GM23338 (cell line): ENCODE measurements around the gene STXBP3. TPM values are rescaled to one million over a fixed set of nuclear protein-coding genes. Genes with fewer than 3 reads are reported as not detected.

Source experiments
- ATAC-seq: fragments of 200-7000 bp; cut with Tn5 transposase; 3 replicates; pipeline ENCODE4 v1.9.1; 2020
- DNase-seq: peaks from one replicate; pipeline ENCODE4 v3.0.0-alpha.2; 2015; ENCODE audit warnings: low spot score
- H2AFZ ChIP-seq: fragments of 200-600 bp; sonication (generic); 2 replicates; pipeline ENCODE4 v1.8.0; 2016; ENCODE audit warnings: antibody characterized with exemption, mild to moderate bottlenecking, moderate library complexity
- H3F3A ChIP-seq: fragments of 200-600 bp; sonication (generic); replicated peaks from 2 replicates; pipeline ENCODE4 v1.8.0; 2017; ENCODE audit warnings: antibody characterized with exemption, mixed run types, low read depth
- H3K27ac ChIP-seq: fragments of 200-600 bp; sonication (generic); 2 replicates; pipeline ENCODE4 v1.6.1; 2016; ENCODE audit warnings: low read depth
- H3K27me3 ChIP-seq: fragments of 200-600 bp; sonication (generic); 2 replicates; pipeline ENCODE4 v1.8.0; 2016; ENCODE audit warnings: mild to moderate bottlenecking, mixed run types, moderate library complexity; ENCODE audit not compliant: insufficient read depth
- H3K36me3 ChIP-seq: fragments of 200-600 bp; sonication (generic); 2 replicates; pipeline ENCODE4 v1.8.0; 2016; ENCODE audit warnings: mild to moderate bottlenecking; ENCODE audit not compliant: insufficient read depth
- H3K4me1 ChIP-seq: fragments of 200-600 bp; sonication (generic); 2 replicates; pipeline ENCODE4 v1.8.0; 2016; ENCODE audit warnings: mild to moderate bottlenecking, moderate library complexity; ENCODE audit not compliant: insufficient read depth
- H3K4me2 ChIP-seq: fragments of 200-600 bp; sonication (generic); 2 replicates; pipeline ENCODE4 v1.7.1; 2017; ENCODE audit warnings: mixed run types
- H3K4me3 ChIP-seq: fragments of 200-600 bp; sonication (generic); 2 replicates; pipeline ENCODE4 v1.6.1; 2016; ENCODE audit warnings: mixed run types
- H3K79me2 ChIP-seq: fragments of 200-600 bp; sonication (generic); replicated peaks from 2 replicates; pipeline ENCODE4 v1.8.0; 2017; ENCODE audit warnings: mild to moderate bottlenecking; ENCODE audit not compliant: insufficient read depth
- H3K9me2 ChIP-seq: fragments of 200-600 bp; sonication (generic); 2 replicates; pipeline ENCODE4 v1.8.0; 2017; ENCODE audit not compliant: insufficient read depth
- H4K20me1 ChIP-seq: fragments of 200-600 bp; sonication (generic); replicated peaks from 2 replicates; pipeline ENCODE4 v1.8.0; 2017; ENCODE audit warnings: mild to moderate bottlenecking; ENCODE audit not compliant: insufficient read depth
- H3K27ac Mint-ChIP-seq: 2 replicates; pipeline ENCODE4 v1.8.0; 2020; ENCODE audit warnings: inconsistent platforms, mild to moderate bottlenecking, moderate library complexity, mixed read lengths
- H3K27me3 Mint-ChIP-seq: 3 replicates; pipeline ENCODE4 v1.8.0; 2022; ENCODE audit warnings: low read depth, mild to moderate bottlenecking, moderate library complexity, mixed read lengths, inconsistent platforms; ENCODE audit not compliant: insufficient read depth, poor library complexity
- H3K36me3 Mint-ChIP-seq: 3 replicates; pipeline ENCODE4 v1.8.0; 2021; ENCODE audit warnings: low read depth, mild to moderate bottlenecking, inconsistent platforms, moderate library complexity, mixed read lengths
- H3K4me1 Mint-ChIP-seq: 3 replicates; pipeline ENCODE4 v1.8.0; 2020; ENCODE audit warnings: mild to moderate bottlenecking, inconsistent platforms, mixed read lengths
- H3K4me3 Mint-ChIP-seq: 3 replicates; pipeline ENCODE4 v1.8.0; 2021; ENCODE audit warnings: moderate library complexity, mild to moderate bottlenecking, inconsistent platforms, mixed read lengths
- H3K9me3 Mint-ChIP-seq: 3 replicates; pipeline ENCODE4 v1.8.0; 2020; ENCODE audit warnings: moderate library complexity, mild to moderate bottlenecking, inconsistent platforms, mixed read lengths
- CREB1 ChIP-seq: fragments of 250-450 bp; sonication (Bioruptor Pico); IDR thresholded peaks from 2 replicates; pipeline ENCODE4 v1.5.0; 2020; ENCODE audit warnings: low read depth, mild to moderate bottlenecking, moderate library complexity
- EZH2 ChIP-seq: fragments of 200-600 bp; sonication (generic); IDR thresholded peaks from one replicate; pipeline ENCODE4 v1.8.0; 2017; ENCODE audit warnings: antibody characterized with exemption, mild to moderate bottlenecking, low read depth; ENCODE audit not compliant: unreplicated experiment
- EZH2phosphoT487 ChIP-seq: fragments of 200-600 bp; sonication (generic); IDR thresholded peaks from one replicate; pipeline ENCODE4 v1.8.1; 2018; ENCODE audit warnings: antibody characterized with exemption; ENCODE audit not compliant: unreplicated experiment
- JUNB ChIP-seq: IDR thresholded peaks from one replicate; pipeline ENCODE4 v1.6.1; 2016; ENCODE audit warnings: antibody characterized with exemption; ENCODE audit not compliant: unreplicated experiment
- NANOG ChIP-seq: IDR thresholded peaks from 2 replicates; pipeline ENCODE4 v1.6.1; 2016; ENCODE audit warnings: antibody characterized with exemption, borderline replicate concordance
- STAT1 ChIP-seq: IDR thresholded peaks from one replicate; pipeline ENCODE4 v1.6.1; 2016; ENCODE audit warnings: antibody characterized with exemption; ENCODE audit not compliant: unreplicated experiment
- ZNF114 ChIP-seq: fragments of 250-450 bp; sonication (Bioruptor Pico); IDR thresholded peaks from 2 replicates; pipeline ENCODE4 v1.5.0; 2020; ENCODE audit warnings: mild to moderate bottlenecking, moderate library complexity
- ZNF331 ChIP-seq: fragments of 250-450 bp; sonication (Bioruptor Pico); IDR thresholded peaks from 2 replicates; pipeline ENCODE4 v1.5.0; 2020; ENCODE audit warnings: low read depth, mild to moderate bottlenecking, moderate library complexity
- polyA plus RNA-seq: library from polyadenylated mRNA; unstranded; fragments of >200 nt; fragmentation: Nextera tagmentation; extraction: Ambion mirVana; gene quantifications from 2 replicates; pipeline ENCODE4 v1.2.1, GENCODE V29; 2016
- total RNA-seq: library from RNA; depleted of rRNA; stranded (reverse); fragments of >200 nt; shearing (Covaris generic); gene quantifications from 2 replicates; pipeline ENCODE4 v1.2.3, GENCODE V29; 2014
- TF ChIP-seq, protein P1 (sequence below): fragments of 250-450 bp; sonication (Bioruptor Pico); IDR thresholded peaks from 2 replicates; pipeline ENCODE4 v1.5.0; 2020; ENCODE audit warnings: mild to moderate bottlenecking, moderate library complexity
- TF ChIP-seq, protein P2 (sequence below): IDR thresholded peaks from 2 replicates; pipeline ENCODE4 v1.6.1; 2016; ENCODE audit warnings: antibody characterized with exemption
- TF ChIP-seq, protein P3 (sequence below): IDR thresholded peaks from one replicate; pipeline ENCODE4 v1.6.1; 2018; ENCODE audit warnings: antibody characterized with exemption; ENCODE audit not compliant: unreplicated experiment
- TF ChIP-seq, protein P4 (sequence below), 2 experiments: fragments of 200-600 bp in 1 of 2; sonication (generic) in 1 of 2; conservative IDR thresholded peaks; 2 replicates each; pipeline versions ENCODE4 v1.5.1 to v1.6.1; 2016 to 2017; ENCODE audit warnings: antibody characterized with exemption in 2 of 2, low read depth in 2 of 2, mild to moderate bottlenecking in 2 of 2, moderate library complexity in 1 of 2

STXBP3 gene
- total and polyA plus RNA-seq, 2 experiments from 2014 or later, result 28.5 to 37.4 TPM

DNA sequence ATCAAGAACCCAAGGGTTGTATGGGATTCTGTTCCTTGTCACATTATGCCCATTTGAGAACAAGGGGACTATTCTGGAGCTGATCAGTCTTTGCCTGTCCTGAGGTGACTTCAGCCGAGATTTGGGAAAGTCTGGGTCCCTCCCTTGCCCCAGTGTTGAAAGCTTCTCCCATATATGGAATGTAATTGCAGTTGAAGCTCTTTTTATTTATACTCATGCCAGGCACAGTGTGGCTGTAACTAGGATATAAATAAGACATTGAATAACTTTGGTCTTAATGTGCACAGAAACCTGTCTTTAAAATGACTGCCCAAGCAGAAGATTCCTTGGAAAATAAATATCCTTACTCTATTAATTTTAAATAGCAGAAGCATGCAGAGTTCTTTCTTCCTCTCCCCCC, 95.2 kb downstream of the STXBP3 start (continued):
- TF ChIP-seq, protein P1, sequence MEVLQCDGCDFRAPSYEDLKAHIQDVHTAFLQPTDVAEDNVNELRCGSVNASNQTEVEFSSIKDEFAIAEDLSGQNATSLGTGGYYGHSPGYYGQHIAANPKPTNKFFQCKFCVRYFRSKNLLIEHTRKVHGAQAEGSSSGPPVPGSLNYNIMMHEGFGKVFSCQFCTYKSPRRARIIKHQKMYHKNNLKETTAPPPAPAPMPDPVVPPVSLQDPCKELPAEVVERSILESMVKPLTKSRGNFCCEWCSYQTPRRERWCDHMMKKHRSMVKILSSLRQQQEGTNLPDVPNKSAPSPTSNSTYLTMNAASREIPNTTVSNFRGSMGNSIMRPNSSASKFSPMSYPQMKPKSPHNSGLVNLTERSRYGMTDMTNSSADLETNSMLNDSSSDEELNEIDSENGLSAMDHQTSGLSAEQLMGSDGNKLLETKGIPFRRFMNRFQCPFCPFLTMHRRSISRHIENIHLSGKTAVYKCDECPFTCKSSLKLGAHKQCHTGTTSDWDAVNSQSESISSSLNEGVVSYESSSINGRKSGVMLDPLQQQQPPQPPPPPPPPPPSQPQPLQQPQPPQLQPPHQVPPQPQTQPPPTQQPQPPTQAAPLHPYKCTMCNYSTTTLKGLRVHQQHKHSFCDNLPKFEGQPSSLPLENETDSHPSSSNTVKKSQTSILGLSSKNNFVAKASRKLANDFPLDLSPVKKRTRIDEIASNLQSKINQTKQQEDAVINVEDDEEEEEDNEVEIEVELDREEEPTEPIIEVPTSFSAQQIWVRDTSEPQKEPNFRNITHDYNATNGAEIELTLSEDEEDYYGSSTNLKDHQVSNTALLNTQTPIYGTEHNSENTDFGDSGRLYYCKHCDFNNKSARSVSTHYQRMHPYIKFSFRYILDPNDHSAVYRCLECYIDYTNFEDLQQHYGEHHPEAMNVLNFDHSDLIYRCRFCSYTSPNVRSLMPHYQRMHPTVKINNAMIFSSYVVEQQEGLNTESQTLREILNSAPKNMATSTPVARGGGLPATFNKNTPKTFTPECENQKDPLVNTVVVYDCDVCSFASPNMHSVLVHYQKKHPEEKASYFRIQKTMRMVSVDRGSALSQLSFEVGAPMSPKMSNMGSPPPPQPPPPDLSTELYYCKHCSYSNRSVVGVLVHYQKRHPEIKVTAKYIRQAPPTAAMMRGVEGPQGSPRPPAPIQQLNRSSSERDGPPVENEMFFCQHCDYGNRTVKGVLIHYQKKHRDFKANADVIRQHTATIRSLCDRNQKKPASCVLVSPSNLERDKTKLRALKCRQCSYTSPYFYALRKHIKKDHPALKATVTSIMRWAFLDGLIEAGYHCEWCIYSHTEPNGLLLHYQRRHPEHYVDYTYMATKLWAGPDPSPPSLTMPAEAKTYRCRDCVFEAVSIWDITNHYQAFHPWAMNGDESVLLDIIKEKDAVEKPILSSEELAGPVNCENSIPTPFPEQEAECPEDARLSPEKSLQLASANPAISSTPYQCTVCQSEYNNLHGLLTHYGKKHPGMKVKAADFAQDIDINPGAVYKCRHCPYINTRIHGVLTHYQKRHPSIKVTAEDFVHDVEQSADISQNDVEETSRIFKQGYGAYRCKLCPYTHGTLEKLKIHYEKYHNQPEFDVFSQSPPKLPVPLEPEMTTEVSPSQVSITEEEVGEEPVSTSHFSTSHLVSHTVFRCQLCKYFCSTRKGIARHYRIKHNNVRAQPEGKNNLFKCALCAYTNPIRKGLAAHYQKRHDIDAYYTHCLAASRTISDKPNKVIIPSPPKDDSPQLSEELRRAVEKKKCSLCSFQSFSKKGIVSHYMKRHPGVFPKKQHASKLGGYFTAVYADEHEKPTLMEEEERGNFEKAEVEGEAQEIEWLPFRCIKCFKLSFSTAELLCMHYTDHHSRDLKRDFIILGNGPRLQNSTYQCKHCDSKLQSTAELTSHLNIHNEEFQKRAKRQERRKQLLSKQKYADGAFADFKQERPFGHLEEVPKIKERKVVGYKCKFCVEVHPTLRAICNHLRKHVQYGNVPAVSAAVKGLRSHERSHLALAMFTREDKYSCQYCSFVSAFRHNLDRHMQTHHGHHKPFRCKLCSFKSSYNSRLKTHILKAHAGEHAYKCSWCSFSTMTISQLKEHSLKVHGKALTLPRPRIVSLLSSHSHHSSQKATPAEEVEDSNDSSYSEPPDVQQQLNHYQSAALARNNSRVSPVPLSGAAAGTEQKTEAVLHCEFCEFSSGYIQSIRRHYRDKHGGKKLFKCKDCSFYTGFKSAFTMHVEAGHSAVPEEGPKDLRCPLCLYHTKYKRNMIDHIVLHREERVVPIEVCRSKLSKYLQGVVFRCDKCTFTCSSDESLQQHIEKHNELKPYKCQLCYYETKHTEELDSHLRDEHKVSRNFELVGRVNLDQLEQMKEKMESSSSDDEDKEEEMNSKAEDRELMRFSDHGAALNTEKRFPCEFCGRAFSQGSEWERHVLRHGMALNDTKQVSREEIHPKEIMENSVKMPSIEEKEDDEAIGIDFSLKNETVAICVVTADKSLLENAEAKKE (CRISPR knock-in tag), result no peak
- TF ChIP-seq ZNF331 (CRISPR knock-in tag) (no peak), CREB1 (CRISPR knock-in tag) (no peak), ZNF114 (no peak)

DNA sequence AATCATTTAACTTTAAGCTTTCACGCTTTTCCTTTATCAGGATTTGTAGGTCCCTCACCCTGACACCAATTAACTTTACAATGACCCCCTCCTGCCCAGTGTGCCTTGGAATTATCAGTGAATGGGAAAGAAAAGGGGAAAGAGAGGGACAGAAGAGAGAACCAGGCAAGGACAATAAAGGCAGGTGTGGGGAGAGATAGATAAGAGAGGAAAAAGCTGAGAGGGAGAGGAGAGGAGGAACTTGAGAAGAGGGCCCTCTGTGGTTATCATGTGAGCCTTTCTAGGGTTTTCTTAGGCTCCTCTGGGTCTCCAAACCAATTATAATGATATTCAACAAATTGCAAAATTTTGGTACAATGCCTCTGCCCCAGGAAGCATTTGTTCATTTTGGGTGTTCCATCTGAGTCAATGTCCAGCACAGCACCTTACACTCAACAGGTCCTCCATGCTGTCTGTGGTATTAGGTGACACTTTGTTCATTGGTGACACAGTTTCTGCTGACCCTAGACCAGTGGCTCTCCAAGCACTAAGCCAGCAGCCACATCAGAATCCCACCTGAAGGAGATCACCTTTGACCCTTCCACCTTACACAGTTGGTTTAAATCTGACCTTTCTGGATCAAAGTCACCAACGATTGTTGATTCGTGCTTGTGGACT, 96.2 kb downstream of the STXBP3 start:
- Mint-ChIP-seq H3K27me3 (no peaks in the 10 kb centered on the region), H3K9me3 (no peaks in the 10 kb centered on the region; the same call in 2 of the 3 replicates), H3K4me1 (peaks cover 6% of the 10 kb centered on the region), H3K4me3 (no peak overlapping the region), H3K36me3 (no peaks in the 10 kb centered on the region), H3K27ac (no peak overlapping the region)
- Histone ChIP-seq H4K20me1 (no peaks in the 10 kb centered on the region), H3F3A (no peaks in the 10 kb centered on the region), H2AFZ (0 out of 2 replicates have a peak overlapping the region, but pooled peaks have one; percentile 28), H3K36me3 (no peaks in the 10 kb centered on the region), H3K4me1 (no peaks in the 10 kb centered on the region), H3K4me3 (no peak overlapping the region), H3K27ac (no peak overlapping the region), H3K4me2 (no peak overlapping the region), H3K79me2 (no peaks in the 10 kb centered on the region), H3K9me2 (no peaks in the 10 kb centered on the region), H3K27me3 (no peaks in the 10 kb centered on the region)
- ATAC-seq (peak; percentile 48; the same call in 2 of the 3 replicates), DNase-seq (no peak)
- TF ChIP-seq EZH2phosphoT487 (no peak), STAT1 (no peak), JUNB (no peak), ZNF331 (CRISPR knock-in tag) (no peak), NANOG (no peak), ZNF114 (no peak), EZH2 (no peak), CREB1 (CRISPR knock-in tag) (no peak)
- TF ChIP-seq, protein P2, sequence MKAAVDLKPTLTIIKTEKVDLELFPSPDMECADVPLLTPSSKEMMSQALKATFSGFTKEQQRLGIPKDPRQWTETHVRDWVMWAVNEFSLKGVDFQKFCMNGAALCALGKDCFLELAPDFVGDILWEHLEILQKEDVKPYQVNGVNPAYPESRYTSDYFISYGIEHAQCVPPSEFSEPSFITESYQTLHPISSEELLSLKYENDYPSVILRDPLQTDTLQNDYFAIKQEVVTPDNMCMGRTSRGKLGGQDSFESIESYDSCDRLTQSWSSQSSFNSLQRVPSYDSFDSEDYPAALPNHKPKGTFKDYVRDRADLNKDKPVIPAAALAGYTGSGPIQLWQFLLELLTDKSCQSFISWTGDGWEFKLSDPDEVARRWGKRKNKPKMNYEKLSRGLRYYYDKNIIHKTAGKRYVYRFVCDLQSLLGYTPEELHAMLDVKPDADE, result no peak
- TF ChIP-seq, protein P3, sequence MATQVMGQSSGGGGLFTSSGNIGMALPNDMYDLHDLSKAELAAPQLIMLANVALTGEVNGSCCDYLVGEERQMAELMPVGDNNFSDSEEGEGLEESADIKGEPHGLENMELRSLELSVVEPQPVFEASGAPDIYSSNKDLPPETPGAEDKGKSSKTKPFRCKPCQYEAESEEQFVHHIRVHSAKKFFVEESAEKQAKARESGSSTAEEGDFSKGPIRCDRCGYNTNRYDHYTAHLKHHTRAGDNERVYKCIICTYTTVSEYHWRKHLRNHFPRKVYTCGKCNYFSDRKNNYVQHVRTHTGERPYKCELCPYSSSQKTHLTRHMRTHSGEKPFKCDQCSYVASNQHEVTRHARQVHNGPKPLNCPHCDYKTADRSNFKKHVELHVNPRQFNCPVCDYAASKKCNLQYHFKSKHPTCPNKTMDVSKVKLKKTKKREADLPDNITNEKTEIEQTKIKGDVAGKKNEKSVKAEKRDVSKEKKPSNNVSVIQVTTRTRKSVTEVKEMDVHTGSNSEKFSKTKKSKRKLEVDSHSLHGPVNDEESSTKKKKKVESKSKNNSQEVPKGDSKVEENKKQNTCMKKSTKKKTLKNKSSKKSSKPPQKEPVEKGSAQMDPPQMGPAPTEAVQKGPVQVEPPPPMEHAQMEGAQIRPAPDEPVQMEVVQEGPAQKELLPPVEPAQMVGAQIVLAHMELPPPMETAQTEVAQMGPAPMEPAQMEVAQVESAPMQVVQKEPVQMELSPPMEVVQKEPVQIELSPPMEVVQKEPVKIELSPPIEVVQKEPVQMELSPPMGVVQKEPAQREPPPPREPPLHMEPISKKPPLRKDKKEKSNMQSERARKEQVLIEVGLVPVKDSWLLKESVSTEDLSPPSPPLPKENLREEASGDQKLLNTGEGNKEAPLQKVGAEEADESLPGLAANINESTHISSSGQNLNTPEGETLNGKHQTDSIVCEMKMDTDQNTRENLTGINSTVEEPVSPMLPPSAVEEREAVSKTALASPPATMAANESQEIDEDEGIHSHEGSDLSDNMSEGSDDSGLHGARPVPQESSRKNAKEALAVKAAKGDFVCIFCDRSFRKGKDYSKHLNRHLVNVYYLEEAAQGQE, result no peak
- TF ChIP-seq, protein P4, sequence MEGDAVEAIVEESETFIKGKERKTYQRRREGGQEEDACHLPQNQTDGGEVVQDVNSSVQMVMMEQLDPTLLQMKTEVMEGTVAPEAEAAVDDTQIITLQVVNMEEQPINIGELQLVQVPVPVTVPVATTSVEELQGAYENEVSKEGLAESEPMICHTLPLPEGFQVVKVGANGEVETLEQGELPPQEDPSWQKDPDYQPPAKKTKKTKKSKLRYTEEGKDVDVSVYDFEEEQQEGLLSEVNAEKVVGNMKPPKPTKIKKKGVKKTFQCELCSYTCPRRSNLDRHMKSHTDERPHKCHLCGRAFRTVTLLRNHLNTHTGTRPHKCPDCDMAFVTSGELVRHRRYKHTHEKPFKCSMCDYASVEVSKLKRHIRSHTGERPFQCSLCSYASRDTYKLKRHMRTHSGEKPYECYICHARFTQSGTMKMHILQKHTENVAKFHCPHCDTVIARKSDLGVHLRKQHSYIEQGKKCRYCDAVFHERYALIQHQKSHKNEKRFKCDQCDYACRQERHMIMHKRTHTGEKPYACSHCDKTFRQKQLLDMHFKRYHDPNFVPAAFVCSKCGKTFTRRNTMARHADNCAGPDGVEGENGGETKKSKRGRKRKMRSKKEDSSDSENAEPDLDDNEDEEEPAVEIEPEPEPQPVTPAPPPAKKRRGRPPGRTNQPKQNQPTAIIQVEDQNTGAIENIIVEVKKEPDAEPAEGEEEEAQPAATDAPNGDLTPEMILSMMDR (conservative IDR thresholded peaks at IDR 0.05; ENCODE audit: low read depth in 2 of 2), result no peak
